Upper lobe of left lung (tissue), 4 donors: Measurements from ENCODE around the gene KLRB1.

Experiments used
- CTCF ChIP-seq, 6 experiments: fragments of 450-650 bp in 4 of 6; fragments of 200-600 bp in 2 of 6; sonication (generic) in 2 of 6; IDR thresholded peaks; one replicate each; pipeline ENCODE4 v1.5.1; 2016 to 2019; ENCODE audit warnings: antibody characterized with exemption in 6 of 6
- EP300 ChIP-seq, 4 donors: sonication (generic); formaldehyde crosslinking; IDR thresholded peaks; one replicate each; pipeline ENCODE4 v1.5.1; 2017; ENCODE audit warnings: antibody characterized with exemption in 4 of 4, control low read depth in 2 of 4
- POLR2A ChIP-seq, 4 donors: fragments of 450-650 bp; IDR thresholded peaks; one replicate each; pipeline ENCODE4 v1.5.1; 2016 to 2017; ENCODE audit warnings: antibody characterized with exemption in 4 of 4, mild to moderate bottlenecking in 2 of 4
- POLR2AphosphoS5 ChIP-seq, 2 donors: sonication (generic); formaldehyde crosslinking; IDR thresholded peaks; one replicate each; pipeline ENCODE4 v1.5.1; 2017; ENCODE audit warnings: antibody characterized with exemption in 2 of 2

GRCh38 chr12:9643266-9643660, 35.5 kb upstream of the KLRB1 start:
- no peak for TF ChIP-seq EP300 (IDR thresholded peaks at IDR 0.05)
- no peak for TF ChIP-seq CTCF (IDR thresholded peaks at IDR 0.05)
- TF ChIP-seq POLR2AphosphoS5 (IDR thresholded peaks at IDR 0.05): no peak
- no peak for TF ChIP-seq POLR2A (IDR thresholded peaks at IDR 0.05)
